GM12878 (cell line): Measurements from ENCODE around the gene ADPRS. TPM values are rescaled to one million over a fixed set of nuclear protein-coding genes. Genes with fewer than 3 reads are reported as not detected.

Experiments used
- ASH2L ChIP-seq: fragments of 300-600, 200-600 bp; sonication (generic); IDR thresholded peaks from 2 replicates; pipeline ENCODE4 v1.6.1; 2017; ENCODE audit warnings: low read depth, mild to moderate bottlenecking, borderline replicate concordance
- ATF7 ChIP-seq: fragments of 450-650 bp; IDR thresholded peaks from 2 replicates; pipeline ENCODE4 v1.6.1; 2016; ENCODE audit warnings: low read depth, mild to moderate bottlenecking
- BACH1 ChIP-seq: fragments of 450-650 bp; IDR thresholded peaks from 2 replicates; pipeline ENCODE4 v1.6.1; 2017; ENCODE audit warnings: mild to moderate bottlenecking, borderline replicate concordance
- BCLAF1 ChIP-seq: fragments of 450-650 bp; IDR thresholded peaks from 2 replicates; pipeline ENCODE4 v1.6.1; 2017; ENCODE audit warnings: antibody characterized with exemption, mild to moderate bottlenecking, moderate library complexity
- DPF2 ChIP-seq: fragments of 450-650 bp; IDR thresholded peaks from 2 replicates; pipeline ENCODE4 v1.6.1; 2017; ENCODE audit warnings: mild to moderate bottlenecking
- EED ChIP-seq: sonication (generic); IDR thresholded peaks from 2 replicates; pipeline ENCODE4 v1.6.1; 2016; ENCODE audit warnings: antibody characterized with exemption, low read depth
- EP300 ChIP-seq, 2 experiments: fragments of 150-350 bp in 1 of 2; IDR thresholded peaks; 2 replicates each; pipeline ENCODE4 v1.6.1; 2011 to 2012; ENCODE audit warnings: low read depth in 2 of 2, low read length in 2 of 2, borderline replicate concordance in 1 of 2, improper control_type of control experiment in 1 of 2, inconsistent platforms in 1 of 2; ENCODE audit not compliant: control insufficient read depth in 1 of 2
- ETV6 ChIP-seq, 2 experiments: fragments of 450-650 bp in 1 of 2; IDR thresholded peaks in 1 of 2; conservative IDR thresholded peaks in 1 of 2; 2 replicates each; pipeline ENCODE4 v1.6.1; 2014; ENCODE audit warnings: antibody characterized with exemption in 1 of 2, borderline replicate concordance in 1 of 2, low read depth in 1 of 2, mild to moderate bottlenecking in 1 of 2, moderate library complexity in 1 of 2
- FOS ChIP-seq: IDR thresholded peaks from 3 replicates; pipeline ENCODE4 v1.6.1; 2011; ENCODE audit warnings: borderline replicate concordance; ENCODE audit not compliant: insufficient read length; ENCODE audit errors: extremely low read depth
- NR2C2 ChIP-seq: IDR thresholded peaks from 2 replicates; pipeline ENCODE4 v1.6.1; 2011; ENCODE audit warnings: borderline replicate concordance, low read depth; ENCODE audit not compliant: control insufficient read depth, insufficient read length
- NRF1 ChIP-seq: conservative IDR thresholded peaks from 2 replicates; pipeline ENCODE4 v1.6.1; 2011; ENCODE audit warnings: mild to moderate bottlenecking, low read depth, low read length, improper control_type of control experiment
- POLR2A ChIP-seq: IDR thresholded peaks from 2 replicates; pipeline ENCODE4 v1.6.1; 2011; ENCODE audit warnings: low read depth, mild to moderate bottlenecking, low read length
- POLR2AphosphoS2 ChIP-seq: IDR thresholded peaks from 2 replicates; pipeline ENCODE4 v1.6.1; 2011; ENCODE audit warnings: low read depth, mild to moderate bottlenecking, low read length, improper control_type of control experiment, moderate library complexity
- RAD21 ChIP-seq: IDR thresholded peaks from 2 replicates; pipeline ENCODE4 v1.6.1; 2011; ENCODE audit warnings: mild to moderate bottlenecking, low read depth, low read length, moderate library complexity; ENCODE audit not compliant: insufficient read depth
- RELB ChIP-seq: fragments of 450-650 bp; IDR thresholded peaks from 2 replicates; pipeline ENCODE4 v1.6.1; 2017; ENCODE audit warnings: low read depth, mild to moderate bottlenecking, moderate library complexity
- SIN3A ChIP-seq: IDR thresholded peaks from 2 replicates; pipeline ENCODE4 v1.6.1; 2012; ENCODE audit warnings: low read depth, low read length, improper control_type of control experiment
- TCF7 ChIP-seq: IDR thresholded peaks from 2 replicates; pipeline ENCODE4 v1.6.1; 2014; ENCODE audit warnings: antibody characterized with exemption, borderline replicate concordance
- ZSCAN29 ChIP-seq: fragments of 450-650 bp; IDR thresholded peaks from 2 replicates; pipeline ENCODE4 v1.6.1; 2017; ENCODE audit warnings: mild to moderate bottlenecking, moderate library complexity
- polyA plus RNA-seq, 11 experiments: library from polyadenylated mRNA; depleted of rRNA in 4 of 11; unstranded in 6 of 11; stranded (reverse) in 5 of 11; fragments of >200 nt; fragmentation: Nextera tagmentation in 4 of 11; fragmentation: Illumina TruSeq in 1 of 11; extraction: Ambion mirVana in 4 of 11; extraction: Trizol in 1 of 11; gene quantifications; 1 replicate in 1 of 11; 2 replicates in 10 of 11; pipeline versions ENCODE4 v1.2.1 to v1.2.3, GENCODE V29; 2011 to 2016; ENCODE audit warnings: inconsistent platforms in 2 of 11, missing spikeins in 2 of 11, low read depth in 1 of 11
- total RNA-seq, 4 experiments: library from RNA; depleted of rRNA in 3 of 4; stranded (reverse); fragments of >200 nt in 3 of 4; fragmentation: Illumina TruSeq in 1 of 4; extraction: Trizol in 1 of 4; gene quantifications; 2 replicates each; pipeline versions ENCODE4 v1.2.1 to v1.2.3, GENCODE V29; 2013 to 2021

Gene ADPRS
- total and polyA plus RNA-seq, 10 of the 15 experiments (the other 5 are each of a cell fraction or from before 2014, with no cell fraction given): 7.6 to 57.6 (median 39.1) TPM

GRCh38 chr1:36096500-36097432 lies 8.1 kb downstream of the ADPRS start (continued):
- no peak for TF ChIP-seq BCLAF1
- TF ChIP-seq DPF2: no peak
- no peak for TF ChIP-seq BACH1
- no peak for TF ChIP-seq TCF7
- 0 out of 2 replicates have a peak, but pooled peaks have one; percentile 14 for TF ChIP-seq POLR2AphosphoS2
- no peak for TF ChIP-seq NRF1
- TF ChIP-seq ETV6 (conservative IDR thresholded peaks at IDR 0.05 in 1 of 2, IDR thresholded peaks at IDR 0.05 in 1 of 2; ENCODE audit: borderline replicate concordance in 1 of 2, low read depth in 1 of 2): no peak
- no peak for TF ChIP-seq ASH2L
- no peak for TF ChIP-seq ATF7
- TF ChIP-seq FOS: no peak
- no peak for TF ChIP-seq NR2C2
- TF ChIP-seq RAD21: 0 out of 2 replicates have a peak, but pooled peaks have one; percentile 6
- TF ChIP-seq EP300 (IDR thresholded peaks at IDR 0.05; ENCODE audit: borderline replicate concordance in 1 of 2, control insufficient read depth in 1 of 2, low read depth in 2 of 2, low read length in 2 of 2): no peak
- TF ChIP-seq RELB: no peak
- no peak for TF ChIP-seq ZSCAN29
- TF ChIP-seq POLR2A: peak; percentile 36
- TF ChIP-seq EED: no peak
- no peak for TF ChIP-seq SIN3A
- TF ChIP-seq, all 136 proteins: peak for 4
